Smooth muscle cell (in vitro differentiated cells): ENCODE results near the gene KCNJ11. TPM values are rescaled to one million over a fixed set of nuclear protein-coding genes. Genes with fewer than 3 reads are reported as not detected.

Source experiments
- DNase-seq: peaks from one replicate; lab custom pipeline; 2025; ENCODE audit not compliant: unreplicated experiment; lab: John Stamatoyannopoulos, UW
- H2AFZ ChIP-seq: fragments of 200-600 bp; sonication (generic); 2 replicates; pipeline ENCODE4 v1.6.0; 2016; ENCODE audit warnings: antibody characterized with exemption, low read depth, mild to moderate bottlenecking
- H3F3A ChIP-seq: fragments of 200-600 bp; sonication (generic); 2 replicates; pipeline ENCODE4 v1.6.0; 2017; ENCODE audit warnings: antibody characterized with exemption, low read depth
- H3K27ac ChIP-seq: fragments of 200-600 bp; sonication (generic); 2 replicates; pipeline ENCODE4 v1.5.1; 2016; ENCODE audit warnings: low read depth, mild to moderate bottlenecking
- H3K27me3 ChIP-seq: fragments of 200-600 bp; sonication (generic); 2 replicates; pipeline ENCODE4 v1.6.1; 2016; ENCODE audit warnings: low read depth, mild to moderate bottlenecking
- H3K36me3 ChIP-seq: fragments of 200-600 bp; sonication (generic); 2 replicates; pipeline ENCODE4 v1.5.1; 2016; ENCODE audit warnings: low read depth
- H3K4me1 ChIP-seq: fragments of 200-600 bp; sonication (generic); 2 replicates; pipeline ENCODE4 v1.5.1; 2016; ENCODE audit warnings: low read depth
- H3K4me2 ChIP-seq: fragments of 200-600 bp; sonication (generic); 2 replicates; pipeline ENCODE4 v1.6.0; 2016; ENCODE audit warnings: mild to moderate bottlenecking
- H3K4me3 ChIP-seq: fragments of 200-600 bp; sonication (generic); 2 replicates; pipeline ENCODE4 v1.5.1; 2016; ENCODE audit warnings: mild to moderate bottlenecking
- H3K79me2 ChIP-seq: fragments of 200-600 bp; sonication (generic); 2 replicates; pipeline ENCODE4 v1.6.0; 2016; ENCODE audit warnings: low read depth, mild to moderate bottlenecking
- H3K9ac ChIP-seq: fragments of 200-600 bp; sonication (generic); 2 replicates; pipeline ENCODE4 v1.6.0; 2016; ENCODE audit warnings: low read depth
- H3K9me3 ChIP-seq: fragments of 200-600 bp; sonication (generic); replicated peaks from 2 replicates; pipeline ENCODE4 v1.5.1; 2016; ENCODE audit warnings: low read depth
- H4K20me1 ChIP-seq: fragments of 200-600 bp; sonication (generic); 2 replicates; pipeline ENCODE4 v1.6.0; 2016; ENCODE audit warnings: low read depth
- CTCF ChIP-seq: fragments of 200-600 bp; sonication (generic); IDR thresholded peaks from 2 replicates; pipeline ENCODE4 v1.5.1; 2017; ENCODE audit warnings: borderline replicate concordance, mild to moderate bottlenecking, antibody characterized with exemption; ENCODE audit not compliant: insufficient read depth, poor library complexity, severe bottlenecking
- WGBS: methylation state at CpG from one replicate; pipeline ENCODE4 v1.1.7; 2016; ENCODE audit warnings: low lambda C conversion rate; 5-methylcytosine and 5-hydroxymethylcytosine counted together
- polyA plus RNA-seq: library from polyadenylated mRNA; unstranded; fragments of >200 nt; fragmentation: Nextera tagmentation; extraction: Ambion mirVana; gene quantifications from 2 replicates; pipeline ENCODE4 v1.2.1, GENCODE V29; 2016
- total RNA-seq: library from RNA; depleted of rRNA; stranded (reverse); fragments of >200 nt; gene quantifications from 2 replicates; pipeline ENCODE4 v1.2.3, GENCODE V29; 2014

KCNJ11 gene
- total and polyA plus RNA-seq, 2 experiments from 2014 or later, result not detected

GRCh38 chr11:17403980-17404759 lies 15.7 kb upstream of the KCNJ11 start:
- Histone ChIP-seq H3K9me3 (no peaks in the 10 kb centered on the region), H2AFZ (no peak overlapping the region), H3K4me3 (no peak overlapping the region), H3F3A (no peaks in the 10 kb centered on the region), H3K4me2 (no peak overlapping the region), H3K79me2 (no peaks in the 10 kb centered on the region), H3K9ac (no peak overlapping the region), H3K36me3 (no peaks in the 10 kb centered on the region), H3K27me3 (no peaks in the 10 kb centered on the region), H3K27ac (no peak overlapping the region), H4K20me1 (no peaks in the 10 kb centered on the region), H3K4me1 (no peaks in the 10 kb centered on the region)
- TF ChIP-seq CTCF, result no peak
- DNase-seq, result no peak
- 85% methylated on average over 18 of the region's 18 CpGs for WGBS

- Histone ChIP-seq H4K20me1 (no peaks in the 10 kb centered on the region), H2AFZ (no peak overlapping the region), H3K36me3 (no peaks in the 10 kb centered on the region), H3K27ac (no peak overlapping the region), H3K4me3 (no peak overlapping the region), H3K9me3 (no peaks in the 10 kb centered on the region), H3K4me1 (no peaks in the 10 kb centered on the region), H3K9ac (no peak overlapping the region), H3K4me2 (no peak overlapping the region), H3F3A (no peaks in the 10 kb centered on the region), H3K27me3 (no peaks in the 10 kb centered on the region), H3K79me2 (no peaks in the 10 kb centered on the region)
- no peak for TF ChIP-seq CTCF
- 95% methylated on average over 8 of the region's 8 CpGs for WGBS
- DNase-seq, result no peak
These were observed 14.0 kb upstream of the KCNJ11 start for GRCh38 chr11:17402486-17402885.

GRCh38 chr11:17401841-17402240 lies 13.4 kb upstream of the KCNJ11 start:
- Histone ChIP-seq H3K9me3 (no peaks in the 10 kb centered on the region), H3K27me3 (no peaks in the 10 kb centered on the region), H2AFZ (no peak overlapping the region), H3K36me3 (no peaks in the 10 kb centered on the region), H3K4me2 (no peak overlapping the region), H3K9ac (no peak overlapping the region), H4K20me1 (no peaks in the 10 kb centered on the region), H3K79me2 (no peaks in the 10 kb centered on the region), H3F3A (no peaks in the 10 kb centered on the region), H3K4me1 (no peaks in the 10 kb centered on the region), H3K27ac (no peak overlapping the region), H3K4me3 (no peak overlapping the region)
- no peak for TF ChIP-seq CTCF
- no peak for DNase-seq
- WGBS, result 39% methylated on average over 8 of the region's 8 CpGs

GRCh38 chr11:17401316-17401715 lies 12.9 kb upstream of the KCNJ11 start:
- Histone ChIP-seq H3K4me3 (no peak overlapping the region), H3K27ac (no peak overlapping the region), H3K4me2 (no peak overlapping the region), H3K4me1 (no peaks in the 10 kb centered on the region), H3K79me2 (no peaks in the 10 kb centered on the region), H3K9ac (no peak overlapping the region), H3K27me3 (peaks cover 2% of the 10 kb centered on the region), H3K36me3 (no peaks in the 10 kb centered on the region), H2AFZ (no peak overlapping the region), H4K20me1 (no peaks in the 10 kb centered on the region), H3K9me3 (no peaks in the 10 kb centered on the region), H3F3A (no peaks in the 10 kb centered on the region)
- WGBS, result 85% methylated on average over 2 of the region's 2 CpGs
- no peak for DNase-seq
- TF ChIP-seq CTCF, result no peak
